GM21381 (cell line): Measurements from ENCODE around the gene CCDC77.
"Not testable (repeated sequence)": the region's sequence is repeated elsewhere in the genome, so short reads cannot be mapped to it uniquely, and the experiment has no call there.

Source experiments
- ATAC-seq: cut with Tn5 transposase; IDR thresholded peaks from one replicate; pipeline ENCODE4 v1.9.1; 2021; ENCODE audit warnings: mild to moderate bottlenecking, moderate library complexity; ENCODE audit not compliant: unreplicated experiment

Gene CCDC77

GRCh38 chr12:401235-402028 lies at the start of gene CCDC77:
CCDC77 (plus strand) TSS chr12:401644; CDS start chr12:409384, 7,740 bp downstream.
- ATAC-seq, result peak; percentile 98

- ATAC-seq, result no peak
Measured at GRCh38 chr12:356276-356988, 45.0 kb upstream of the CCDC77 start.

DNA sequence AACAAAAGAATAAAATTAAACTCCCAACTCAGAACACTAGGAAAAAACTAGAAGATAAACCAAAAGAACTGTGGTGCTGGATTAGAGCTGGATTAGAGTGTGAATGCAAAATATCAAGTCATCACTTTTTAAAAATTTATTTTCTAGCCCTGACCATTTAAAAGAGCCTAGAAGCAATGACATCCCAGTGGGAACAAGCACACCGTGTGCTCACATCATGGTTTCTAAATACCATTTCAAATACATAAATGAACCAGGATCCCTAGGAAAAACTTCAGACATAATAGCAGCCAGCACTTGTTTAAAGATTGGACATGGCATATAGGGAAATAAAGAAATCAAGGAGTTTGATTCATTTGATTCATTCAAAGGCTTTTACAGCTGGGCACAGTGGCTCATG lies 42.4 kb upstream of the CCDC77 start:
- ATAC-seq, result no peak

DNA sequence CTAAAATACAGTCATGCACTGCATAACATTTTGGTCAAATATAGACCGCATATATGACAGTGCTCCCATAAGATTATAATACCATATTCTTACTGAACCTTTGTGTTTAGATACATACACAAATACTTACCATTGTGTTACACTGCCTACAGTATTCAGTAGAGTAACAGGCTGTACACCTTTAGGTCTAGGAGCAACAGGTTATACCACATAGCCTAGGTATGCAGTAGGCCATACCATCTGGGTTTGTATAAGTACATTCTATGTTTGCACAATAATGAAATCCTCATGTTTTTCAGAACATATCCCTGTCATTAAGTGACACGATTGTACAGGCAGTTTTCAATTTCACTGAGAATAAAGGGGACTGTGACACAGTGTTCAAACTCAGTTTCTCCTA lies 34.6 kb upstream of the CCDC77 start:
- no peak for ATAC-seq

GRCh38 chr12:367972-368371 lies 33.5 kb upstream of the CCDC77 start:
- ATAC-seq, result no peak

DNA sequence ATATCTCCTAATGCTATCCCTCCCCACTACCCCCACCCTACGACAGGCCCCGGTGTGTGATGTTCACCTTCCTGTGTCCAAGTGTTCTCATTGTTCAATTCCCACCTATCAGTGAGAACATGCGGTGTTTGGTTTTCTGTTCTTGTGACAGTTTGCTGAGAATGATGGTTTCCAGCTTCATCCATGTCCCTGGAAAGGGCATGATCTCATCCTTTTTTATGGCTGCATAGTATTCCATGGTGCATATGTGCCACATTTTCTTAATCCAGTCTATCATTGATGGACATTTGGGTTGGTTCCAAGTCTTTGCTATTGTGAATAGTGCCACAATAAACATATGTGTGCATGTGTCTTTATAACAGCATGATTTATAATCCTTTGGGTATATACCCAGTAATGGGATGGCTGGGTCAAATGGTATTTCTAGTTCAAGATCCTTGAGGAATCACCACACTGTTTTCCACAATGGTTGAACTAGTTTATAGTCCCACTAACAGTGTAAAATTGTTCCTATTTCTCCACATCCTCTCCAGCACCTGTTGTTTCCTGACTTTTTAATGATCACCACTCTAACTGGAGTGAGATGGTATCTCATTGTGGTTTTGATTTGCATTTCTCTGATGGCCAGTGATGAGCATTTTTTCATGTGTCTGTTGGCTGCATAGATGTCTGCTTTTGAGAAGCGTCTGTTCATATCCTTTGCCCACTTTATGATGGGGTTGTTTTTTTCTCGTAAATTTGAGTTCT lies 30.5 kb upstream of the CCDC77 start:
- ATAC-seq, result not testable (repeated sequence)

- ATAC-seq, result no peak
Measured at GRCh38 chr12:386651-387050, 14.8 kb upstream of the CCDC77 start.

- no peak for ATAC-seq
Measured at GRCh38 chr12:388012-388411, 13.4 kb upstream of the CCDC77 start.

DNA sequence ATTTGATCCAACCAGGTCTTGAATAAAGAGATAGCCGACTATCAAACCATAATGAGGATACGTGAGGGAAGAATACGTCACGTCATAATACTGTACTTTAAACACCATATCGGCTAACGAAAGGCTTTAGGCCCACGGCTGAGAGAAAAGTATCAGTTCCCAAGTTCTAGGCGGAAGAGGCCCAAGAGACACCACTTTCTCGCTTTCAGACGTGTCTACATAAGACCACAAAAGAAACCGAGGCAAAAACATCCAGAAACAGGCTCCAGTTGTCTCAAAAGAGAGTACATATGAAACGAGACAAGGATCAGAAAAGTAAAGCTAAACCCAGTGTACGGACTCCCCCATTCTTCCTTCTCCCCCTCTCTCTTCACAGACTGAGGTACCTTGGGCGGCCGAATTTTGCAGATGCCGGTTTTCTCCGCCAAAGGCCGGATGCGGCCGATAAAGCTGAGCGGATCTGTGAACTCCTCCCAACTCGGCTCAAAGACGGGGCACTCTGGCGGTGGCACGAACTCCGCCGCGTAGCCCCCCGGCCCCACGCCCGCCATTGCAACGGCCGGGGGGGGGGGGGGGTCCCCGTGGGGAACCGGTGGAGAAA lies 12.8 kb upstream of the CCDC77 start:
- peak; percentile 28 for ATAC-seq

GRCh38 chr12:389142-390096 lies 12.0 kb upstream of the CCDC77 start, which contains the start of gene KDM5A:
KDM5A (minus strand) TSS chr12:389320; CDS start chr12:389091, 229 bp downstream.
- ATAC-seq, result peak; percentile 89

- no peak for ATAC-seq
Measured at GRCh38 chr12:400828-401227, 616 bp upstream of the CCDC77 start.

DNA sequence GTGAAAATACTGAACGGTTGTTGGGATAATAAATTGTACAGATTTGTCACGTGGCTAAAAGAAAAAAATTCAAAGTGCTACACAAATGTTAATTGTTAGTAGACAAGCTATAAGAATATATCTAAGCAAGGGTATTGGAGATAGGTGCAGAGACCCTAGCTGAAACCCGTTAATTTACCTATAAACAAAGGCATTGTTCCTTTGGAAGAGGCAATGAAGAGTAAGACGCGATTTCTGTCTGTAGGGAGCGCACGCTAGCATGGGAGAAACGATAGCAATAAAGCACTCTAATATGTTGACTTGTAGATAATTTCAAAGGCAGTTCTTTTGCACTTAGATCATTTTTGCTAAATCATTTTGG lies 565 bp downstream of the CCDC77 start:
- ATAC-seq, result no peak

GRCh38 chr12:414859-415258 lies 13.4 kb downstream of the CCDC77 start:
- ATAC-seq, result no peak

DNA sequence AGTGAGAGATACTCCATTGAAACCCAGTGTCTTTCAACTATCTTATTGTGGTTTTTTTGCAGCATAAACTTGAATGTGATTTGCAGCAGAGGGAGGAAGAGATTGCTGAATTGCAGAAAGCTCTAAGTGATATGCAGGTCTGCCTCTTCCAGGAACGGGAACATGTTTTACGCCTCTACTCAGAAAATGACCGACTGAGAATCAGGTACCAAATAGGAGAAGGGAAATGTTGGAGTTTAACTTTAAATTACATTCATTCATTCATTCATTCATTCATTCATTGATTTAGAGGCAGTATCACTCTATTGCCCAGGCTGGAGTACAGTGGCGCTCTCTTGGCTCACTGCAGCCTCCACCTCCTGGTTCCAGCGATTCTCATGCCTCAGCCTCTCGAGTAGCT lies 17.0 kb downstream of the CCDC77 start:
- no peak for ATAC-seq

DNA sequence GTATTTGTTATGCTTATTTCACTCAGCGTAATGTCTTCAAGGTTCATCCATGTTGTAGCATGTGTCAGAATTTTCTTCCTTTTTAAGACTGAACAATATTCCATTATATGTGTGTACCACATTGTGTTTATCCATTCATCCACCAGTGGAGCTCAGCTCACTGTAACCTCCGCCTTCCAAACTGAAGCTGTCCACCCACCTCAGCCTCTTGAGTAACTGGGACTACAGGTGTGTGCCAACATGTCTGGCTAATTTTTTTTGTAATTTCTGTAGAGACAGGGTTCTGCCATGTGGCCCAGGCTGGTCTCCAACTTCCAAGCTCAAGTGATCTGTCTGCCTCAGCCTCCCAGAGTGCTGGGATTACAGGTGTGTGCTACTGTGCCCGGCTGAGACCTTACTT lies 21.1 kb downstream of the CCDC77 start:
- ATAC-seq, result no peak

- not testable (repeated sequence) for ATAC-seq
Measured at GRCh38 chr12:435737-436136, 34.3 kb downstream of the CCDC77 start.

- ATAC-seq, result no peak
Measured at GRCh38 chr12:442235-442884, 40.9 kb downstream of the CCDC77 start.

GRCh38 chr12:447141-447540 lies 45.7 kb downstream of the CCDC77 start:
- ATAC-seq, result no peak

- no peak for ATAC-seq
Measured at GRCh38 chr12:449203-449602, 47.8 kb downstream of the CCDC77 start.

DNA sequence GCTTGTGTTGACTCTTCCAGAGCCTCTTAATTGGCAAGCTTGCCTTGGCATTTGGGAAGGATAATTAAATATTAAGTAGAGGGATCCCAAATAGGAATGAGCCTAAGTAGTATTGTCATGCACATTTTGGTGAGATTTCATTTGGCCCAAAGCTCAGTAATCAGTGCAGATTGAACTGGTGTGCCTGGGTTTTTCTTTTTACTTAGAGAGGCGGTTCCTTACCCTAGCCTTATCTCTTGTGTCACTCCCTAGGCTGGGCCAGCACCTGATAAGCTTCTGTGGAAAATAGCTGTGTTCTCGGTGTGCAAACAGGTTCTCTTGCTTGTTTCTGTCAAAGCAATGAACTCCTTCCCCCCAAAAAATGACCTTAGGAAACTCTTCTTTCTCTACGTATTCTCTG lies 49.0 kb downstream of the CCDC77 start:
- ATAC-seq, result no peak
